Stimulated activated effector memory CD8-positive, alpha-beta T cell treated with anti-CD3 and anti-CD28 coated beads, Interleukin-12 subunit alpha, Interleukin-12 subunit beta, amount 100 ng/mL, for 72 hours (primary cell): ENCODE measurements around the gene FANCC.
"Not testable (repeated sequence)": the region's sequence is repeated elsewhere in the genome, so short reads cannot be mapped to it uniquely, and the experiment has no call there.

Experiments used
- ATAC-seq: fragments of 150-1000 bp; cut with Tn5 transposase; 2 replicates; pipeline ENCODE4 v1.10.0; 2021
- DNase-seq, 2 donors: peaks; one replicate each; pipeline ENCODE4 v3.0.0; 2021 to 2022; ENCODE audit warnings: low spot score in 2 of 2
- H3K27ac Mint-ChIP-seq: one replicate; pipeline ENCODE4 v1.8.0; 2022; ENCODE audit warnings: mild to moderate bottlenecking, mixed read lengths
- H3K36me3 Mint-ChIP-seq: one replicate; pipeline ENCODE4 v1.8.0; 2022; ENCODE audit warnings: mild to moderate bottlenecking, mixed read lengths
- H3K4me1 Mint-ChIP-seq: one replicate; pipeline ENCODE4 v1.8.0; 2022; ENCODE audit warnings: mixed read lengths
- H3K4me3 Mint-ChIP-seq: one replicate; pipeline ENCODE4 v1.8.0; 2022; ENCODE audit warnings: mild to moderate bottlenecking, mixed read lengths
- H3K9me3 Mint-ChIP-seq: one replicate; pipeline ENCODE4 v1.8.0; 2022; ENCODE audit warnings: mixed read lengths

FANCC gene

DNA sequence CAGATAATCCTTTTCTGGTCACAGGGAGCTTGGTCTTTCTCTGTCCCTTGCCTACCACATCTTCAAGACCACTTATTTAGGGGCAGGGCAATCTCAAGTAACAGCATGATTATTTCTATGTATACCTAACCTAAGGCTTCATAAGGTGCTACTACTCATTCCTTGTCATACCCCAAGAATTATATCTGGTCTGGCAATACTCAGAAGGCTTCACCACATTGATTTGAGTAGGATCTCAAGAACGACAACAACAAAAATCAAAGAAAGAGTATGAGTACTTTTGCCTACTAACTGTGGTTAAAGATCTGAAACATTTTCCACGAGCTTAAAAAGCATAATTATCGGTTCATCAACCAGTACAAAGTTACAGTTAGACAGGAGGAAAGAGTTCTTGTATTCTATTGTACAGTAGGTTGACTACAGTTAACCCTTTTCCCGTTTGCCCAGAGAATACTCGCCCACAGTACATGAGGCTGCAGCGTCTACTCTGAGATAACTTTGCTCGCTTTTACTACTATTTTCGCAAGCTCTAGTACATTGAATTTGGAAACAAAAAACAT is 41.0 kb downstream of the FANCC start:
- DNase-seq = no peak
- no peak overlapping the region for H3K4me3 Mint-ChIP-seq
- no peak for ATAC-seq
- H3K36me3 Mint-ChIP-seq = no peaks in the 10 kb centered on the region
- H3K27ac Mint-ChIP-seq = no peak overlapping the region
- H3K9me3 Mint-ChIP-seq = peaks cover 15% of the 10 kb centered on the region
- H3K4me1 Mint-ChIP-seq = peaks cover 7% of the 10 kb centered on the region

- not testable (repeated sequence) for H3K36me3 Mint-ChIP-seq, H3K4me3 Mint-ChIP-seq, H3K27ac Mint-ChIP-seq, ATAC-seq, H3K4me1 Mint-ChIP-seq, DNase-seq, H3K9me3 Mint-ChIP-seq
These were observed 43.3 kb downstream of the FANCC start for GRCh38 chr9:95274160-95274559.

GRCh38 chr9:95273369-95274022 is 44.0 kb downstream of the FANCC start:
- DNase-seq = no peak
- Mint-ChIP-seq H3K36me3 (no peaks in the 10 kb centered on the region), H3K27ac (no peak overlapping the region), H3K4me1 (peaks cover 7% of the 10 kb centered on the region), H3K4me3 (no peak overlapping the region), H3K9me3 (no peaks in the 10 kb centered on the region)
- peak; percentile 70 for ATAC-seq

DNA sequence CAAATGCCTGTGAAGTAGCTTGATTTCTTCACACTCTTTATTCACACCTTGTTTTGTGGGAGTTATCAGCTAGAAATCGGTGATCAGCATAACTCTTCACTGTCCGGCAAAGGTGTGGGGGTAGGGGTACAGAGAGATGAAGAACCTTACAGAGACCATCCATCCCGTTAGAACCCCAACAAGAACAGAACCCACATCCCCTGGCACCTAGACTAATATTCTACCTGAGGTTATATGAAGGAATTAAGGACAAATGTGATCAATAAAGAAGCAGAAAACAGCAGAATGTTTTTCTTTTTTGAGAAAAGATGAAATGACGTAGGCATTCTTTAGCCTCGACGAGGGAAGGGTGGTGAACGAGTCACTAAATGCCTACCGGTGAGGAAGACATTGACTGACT is 44.7 kb downstream of the FANCC start:
- Mint-ChIP-seq H3K9me3 (no peaks in the 10 kb centered on the region), H3K36me3 (no peaks in the 10 kb centered on the region), H3K4me1 (peaks cover 7% of the 10 kb centered on the region), H3K27ac (no peak overlapping the region), H3K4me3 (no peak overlapping the region)
- ATAC-seq (no peak), DNase-seq (no peak)

DNA sequence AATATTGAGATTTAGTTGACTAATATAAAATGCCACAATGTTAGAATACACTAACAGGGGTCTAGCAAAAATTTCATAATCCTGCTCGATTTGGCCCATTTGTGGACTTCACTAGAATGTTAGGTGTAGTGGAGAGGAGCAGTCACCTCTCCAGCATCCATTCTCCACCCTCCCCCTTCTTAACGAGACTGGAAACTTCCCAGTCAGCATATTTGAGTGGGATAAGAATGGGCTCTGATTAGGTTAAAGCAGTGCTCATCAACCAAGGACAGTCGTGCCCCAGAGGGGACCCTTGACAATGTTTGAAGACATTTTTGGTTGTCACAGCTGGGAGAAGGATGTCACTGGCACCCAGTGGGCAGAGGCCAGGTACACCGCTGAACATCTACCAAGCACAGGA is 46.7 kb downstream of the FANCC start:
- ATAC-seq = no peak
- no peak overlapping the region for H3K27ac Mint-ChIP-seq
- no peaks in the 10 kb centered on the region for H3K36me3 Mint-ChIP-seq
- no peaks in the 10 kb centered on the region for H3K9me3 Mint-ChIP-seq
- peaks cover 17% of the 10 kb centered on the region for H3K4me1 Mint-ChIP-seq
- no peak overlapping the region for H3K4me3 Mint-ChIP-seq
- no peak for DNase-seq

- not testable (repeated sequence) for H3K4me3 Mint-ChIP-seq, H3K27ac Mint-ChIP-seq, ATAC-seq, H3K9me3 Mint-ChIP-seq, DNase-seq, H3K36me3 Mint-ChIP-seq
- peaks cover 17% of the 10 kb centered on the region for H3K4me1 Mint-ChIP-seq
These were observed 47.4 kb downstream of the FANCC start for GRCh38 chr9:95269803-95270773.

DNA sequence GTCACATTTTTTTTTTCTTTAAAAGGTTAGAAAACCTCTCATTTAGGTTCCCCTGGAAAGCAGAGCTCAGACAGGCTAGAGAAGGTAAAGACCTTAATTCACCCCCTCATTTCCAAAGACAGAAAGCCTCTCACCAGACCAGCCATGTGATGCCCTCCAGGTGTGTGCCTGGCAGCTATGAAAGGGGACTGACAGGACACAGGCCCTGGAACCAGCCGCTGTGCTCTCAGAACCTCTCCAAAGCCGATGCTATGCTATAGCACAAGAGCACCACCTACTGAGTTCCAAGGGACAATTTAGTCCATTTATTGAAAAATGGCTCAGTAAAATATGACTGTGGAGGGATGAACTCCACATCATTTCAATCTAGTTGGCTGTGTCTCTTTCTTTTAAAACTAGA is 48.8 kb downstream of the FANCC start:
- no peak overlapping the region for H3K4me3 Mint-ChIP-seq
- no peak for ATAC-seq
- DNase-seq = no peak
- peaks cover 14% of the 10 kb centered on the region for H3K4me1 Mint-ChIP-seq
- no peaks in the 10 kb centered on the region for H3K9me3 Mint-ChIP-seq
- no peak overlapping the region for H3K27ac Mint-ChIP-seq
- no peaks in the 10 kb centered on the region for H3K36me3 Mint-ChIP-seq

DNA sequence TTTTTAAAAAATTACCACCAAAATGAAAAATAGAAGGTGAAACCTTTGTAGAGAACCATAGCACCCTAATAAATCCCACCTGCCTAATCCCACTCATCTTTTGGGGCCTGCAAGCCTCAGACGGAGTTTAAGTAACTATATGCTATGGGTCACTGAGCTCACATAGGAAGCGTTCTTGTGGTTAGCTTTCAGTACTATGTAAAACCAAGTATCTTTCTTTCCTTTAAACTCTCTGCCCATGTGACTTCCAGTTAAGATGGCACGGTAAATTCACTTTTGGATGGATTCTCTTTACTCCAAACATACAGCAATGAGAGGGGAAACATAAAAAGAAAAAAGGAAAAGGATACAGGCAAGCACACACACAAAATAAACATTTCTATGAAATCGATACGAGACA is 50.9 kb downstream of the FANCC start:
- Mint-ChIP-seq H3K4me1 (peaks cover 10% of the 10 kb centered on the region), H3K27ac (peak overlapping the region; percentile 69)

DNA sequence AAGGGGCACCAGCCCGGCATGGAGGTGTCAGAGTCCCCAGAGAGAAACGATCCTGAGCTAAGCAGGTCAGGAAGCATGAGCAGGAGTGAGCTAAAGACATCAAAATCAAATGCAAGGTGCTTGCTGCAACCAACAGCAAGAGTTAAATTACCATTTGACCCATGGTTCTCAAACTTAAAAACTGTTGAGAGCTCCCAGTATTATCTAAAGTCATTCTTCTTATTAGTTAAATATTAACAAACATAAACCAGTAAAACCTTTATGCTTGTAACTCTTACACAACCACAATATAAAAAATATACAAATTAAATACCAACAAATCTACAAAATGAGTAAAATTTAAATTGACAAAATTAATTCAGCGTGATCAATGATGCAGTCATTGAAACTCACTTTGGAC is 51.5 kb downstream of the FANCC start:
- no peak overlapping the region for H3K27ac Mint-ChIP-seq
- H3K36me3 Mint-ChIP-seq = no peaks in the 10 kb centered on the region
- no peaks in the 10 kb centered on the region for H3K9me3 Mint-ChIP-seq
- ATAC-seq = no peak
- H3K4me3 Mint-ChIP-seq = no peak overlapping the region
- no peak for DNase-seq
- H3K4me1 Mint-ChIP-seq = peaks cover 10% of the 10 kb centered on the region

More for the DNA sequence above, 50.9 kb downstream of the FANCC start:
- H3K4me3 Mint-ChIP-seq = no peak overlapping the region
- ATAC-seq (no peak), DNase-seq (no peak)
- H3K9me3 Mint-ChIP-seq = no peaks in the 10 kb centered on the region
- H3K36me3 Mint-ChIP-seq = no peaks in the 10 kb centered on the region

DNA sequence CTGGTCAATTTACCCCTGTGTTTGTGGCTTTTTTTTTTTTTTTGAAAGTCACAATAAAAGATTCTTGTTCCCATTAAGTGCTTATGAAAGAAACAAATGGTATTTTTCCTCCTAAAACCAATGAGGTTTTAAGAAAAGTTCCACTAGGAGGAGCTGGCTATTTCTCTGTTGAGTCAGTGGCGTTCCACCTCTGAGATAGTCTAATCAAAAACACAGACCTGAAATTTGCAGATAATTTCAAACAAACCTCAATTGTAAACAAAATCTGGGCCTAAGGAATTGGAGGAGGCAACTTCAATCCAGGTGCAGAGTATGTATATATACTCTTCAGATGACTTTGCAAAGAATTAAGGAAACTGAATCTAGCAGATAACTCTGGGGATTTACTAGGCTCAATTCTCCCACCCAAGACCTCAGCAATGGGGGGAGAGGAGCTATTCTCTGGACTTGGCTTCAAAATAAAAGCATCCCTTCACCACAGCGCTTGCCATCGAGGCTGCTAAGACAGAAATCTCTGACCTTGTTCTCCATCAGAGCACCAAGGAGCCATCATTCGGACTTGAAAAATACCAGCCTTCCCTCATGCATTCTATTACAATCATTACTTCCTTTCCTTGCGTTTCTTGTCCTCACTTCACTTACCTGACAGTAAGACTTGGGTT is 52.4 kb downstream of the FANCC start:
- H3K4me1 Mint-ChIP-seq = peaks cover 10% of the 10 kb centered on the region
- no peak for ATAC-seq
- no peaks in the 10 kb centered on the region for H3K36me3 Mint-ChIP-seq
- no peak overlapping the region for H3K27ac Mint-ChIP-seq
- no peak overlapping the region for H3K4me3 Mint-ChIP-seq
- H3K9me3 Mint-ChIP-seq = no peaks in the 10 kb centered on the region
- DNase-seq = no peak

DNA sequence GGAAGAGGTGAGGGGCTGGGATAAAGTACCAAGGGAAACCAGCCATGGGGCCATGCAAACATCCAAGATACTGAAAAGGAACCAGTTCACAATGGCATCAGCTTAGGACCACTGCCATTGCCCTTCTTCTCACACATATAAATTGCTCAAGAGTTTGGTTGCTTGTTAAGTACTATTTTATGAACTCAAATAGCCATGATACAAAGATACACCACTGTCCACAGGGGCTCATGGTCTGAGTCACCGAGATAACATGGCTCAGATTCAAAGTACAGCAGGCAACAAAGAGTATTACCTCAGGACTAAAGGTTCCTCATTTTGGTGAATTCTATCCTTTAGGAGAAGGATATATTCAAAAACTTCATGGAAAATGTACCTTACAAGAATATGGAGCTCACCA is 55.6 kb downstream of the FANCC start:
- no peaks in the 10 kb centered on the region for H3K36me3 Mint-ChIP-seq
- ATAC-seq (no peak), DNase-seq (no peak)
- peaks cover 17% of the 10 kb centered on the region for H3K4me1 Mint-ChIP-seq
- H3K27ac Mint-ChIP-seq = no peak overlapping the region
- no peaks in the 10 kb centered on the region for H3K9me3 Mint-ChIP-seq
- no peak overlapping the region for H3K4me3 Mint-ChIP-seq

DNA sequence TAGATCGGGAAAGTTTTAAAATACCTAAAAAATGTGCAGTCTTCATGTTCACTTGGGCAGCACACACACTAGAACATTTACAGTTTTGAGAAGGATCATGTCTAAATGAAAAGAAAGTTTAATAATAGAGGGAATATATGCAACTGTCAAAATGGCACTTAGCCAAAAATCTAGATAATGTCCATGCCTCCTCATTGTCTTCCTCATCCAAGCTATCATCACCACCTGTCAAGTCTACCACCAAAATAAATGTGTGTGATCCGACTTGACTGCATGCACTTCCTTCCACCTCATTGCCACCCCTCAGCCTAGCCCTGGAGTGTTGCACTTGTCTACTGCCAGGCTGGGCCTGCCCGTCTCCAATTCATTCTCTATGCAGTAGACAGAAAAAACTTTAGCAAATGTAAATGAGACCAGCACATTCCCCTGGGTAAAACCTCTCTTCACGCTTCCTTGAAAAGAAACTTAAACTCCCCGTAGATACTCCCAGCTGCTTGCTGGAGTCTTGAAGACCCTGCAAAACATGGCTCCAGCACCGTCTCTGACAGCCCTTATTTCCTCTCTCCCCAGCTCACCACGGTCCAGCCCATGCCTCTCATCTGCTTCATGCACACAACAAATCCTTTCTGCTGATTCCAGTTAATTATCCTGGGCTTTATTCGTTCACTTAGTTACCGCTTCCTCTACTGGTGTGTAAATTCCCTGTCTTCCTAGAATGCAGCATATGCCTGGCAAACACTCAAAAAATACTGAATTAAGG is 66.9 kb downstream of the FANCC start:
- no peak overlapping the region for H3K4me3 Mint-ChIP-seq
- DNase-seq (no peak), ATAC-seq (no peak)
- no peaks in the 10 kb centered on the region for H3K9me3 Mint-ChIP-seq
- peaks cover 7% of the 10 kb centered on the region for H3K4me1 Mint-ChIP-seq
- H3K36me3 Mint-ChIP-seq = peaks cover 2% of the 10 kb centered on the region
- no peak overlapping the region for H3K27ac Mint-ChIP-seq

- Mint-ChIP-seq H3K4me1 (peaks cover 7% of the 10 kb centered on the region), H3K36me3 (peaks cover 5% of the 10 kb centered on the region), H3K27ac (no peak overlapping the region), H3K9me3 (no peaks in the 10 kb centered on the region), H3K4me3 (no peak overlapping the region)
- DNase-seq (no peak), ATAC-seq (no peak)
These were observed 67.5 kb downstream of the FANCC start for GRCh38 chr9:95249986-95250385.

DNA sequence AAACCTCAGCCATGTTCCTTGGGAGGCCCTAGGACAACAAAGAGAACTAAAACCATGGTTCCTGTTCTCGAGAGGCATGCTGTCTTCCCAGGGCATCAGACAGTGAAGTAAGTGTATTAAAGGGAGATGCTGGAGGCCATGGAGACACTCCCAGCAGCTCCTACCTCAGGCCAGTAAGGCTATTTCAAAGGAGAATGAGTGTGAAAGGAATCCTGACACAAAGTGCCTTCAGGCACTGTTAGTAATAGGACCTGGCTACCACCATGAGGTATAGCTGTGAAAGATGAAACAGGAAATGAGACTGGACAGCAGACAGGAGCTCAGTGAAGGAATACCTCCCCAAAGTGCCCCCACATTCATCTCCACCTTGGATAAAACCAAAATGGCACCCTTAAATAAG is 71.0 kb downstream of the FANCC start:
- peaks cover 7% of the 10 kb centered on the region for H3K4me1 Mint-ChIP-seq
- H3K27ac Mint-ChIP-seq = no peak overlapping the region
- DNase-seq (no peak), ATAC-seq (no peak)
- H3K4me3 Mint-ChIP-seq = no peak overlapping the region
- no peaks in the 10 kb centered on the region for H3K9me3 Mint-ChIP-seq
- peaks cover 5% of the 10 kb centered on the region for H3K36me3 Mint-ChIP-seq

GRCh38 chr9:95242613-95243012 is 74.9 kb downstream of the FANCC start:
- Mint-ChIP-seq H3K36me3 (peaks cover 9% of the 10 kb centered on the region), H3K9me3 (no peaks in the 10 kb centered on the region), H3K4me1 (no peaks in the 10 kb centered on the region), H3K4me3 (no peak overlapping the region), H3K27ac (no peak overlapping the region)
- DNase-seq (no peak), ATAC-seq (no peak)
